Stimulated activated CD8-positive, alpha-beta memory T cell treated with anti-CD3 and anti-CD28 coated beads, Interleukin-15, amount 100 ng/mL, for 1 hour (primary cell): ENCODE results near the gene DDX49.

Experiments used
- DNase-seq: peaks from one replicate; pipeline ENCODE4 v3.0.0-alpha.2; 2020; ENCODE audit warnings: low read depth

DDX49 gene

GRCh38 chr19:18975869-18976268, 56.4 kb downstream of the DDX49 start:
- no peak for DNase-seq
